Activated gamma-delta T cell treated with anti-CD3 and anti-CD28 coated beads, Interleukin-2, amount 50 U/mL, for 16 hours (primary cell): ENCODE results near the gene PPFIA2.

ENCODE experiments used
- DNase-seq: peaks from one replicate; pipeline ENCODE4 v3.0.0-alpha.2; 2020; ENCODE audit warnings: low read depth

Gene PPFIA2

GRCh38 chr12:81546811-81547210, 212.3 kb downstream of the PPFIA2 start:
- DNase-seq, result no peak

- no peak for DNase-seq
Observed at GRCh38 chr12:81543621-81544139, 215.5 kb downstream of the PPFIA2 start.

GRCh38 chr12:81542065-81543010, 216.8 kb downstream of the PPFIA2 start:
- DNase-seq, result no peak

GRCh38 chr12:81541121-81541520, 218.0 kb downstream of the PPFIA2 start:
- no peak for DNase-seq

- DNase-seq, result no peak
Observed at GRCh38 chr12:81539279-81539678, 219.9 kb downstream of the PPFIA2 start.

GRCh38 chr12:81533054-81533453, 226.1 kb downstream of the PPFIA2 start:
- no peak for DNase-seq

- DNase-seq, result no peak
Observed at GRCh38 chr12:81530352-81530751, 228.8 kb downstream of the PPFIA2 start.

GRCh38 chr12:81520064-81520945, 238.8 kb downstream of the PPFIA2 start:
- no peak for DNase-seq

GRCh38 chr12:81518638-81519037, 240.5 kb downstream of the PPFIA2 start:
- DNase-seq, result no peak

GRCh38 chr12:81517296-81517695, 241.9 kb downstream of the PPFIA2 start:
- no peak for DNase-seq

- no peak for DNase-seq
Observed at GRCh38 chr12:81502912-81503695, 256.0 kb downstream of the PPFIA2 start.

GRCh38 chr12:81500788-81501187, 258.4 kb downstream of the PPFIA2 start:
- no peak for DNase-seq

GRCh38 chr12:81499809-81500208, 259.3 kb downstream of the PPFIA2 start:
- DNase-seq, result no peak

GRCh38 chr12:81492131-81492720, 266.9 kb downstream of the PPFIA2 start:
- no peak for DNase-seq

- no peak for DNase-seq
Observed at GRCh38 chr12:81472934-81473333, 286.2 kb downstream of the PPFIA2 start.

GRCh38 chr12:81470923-81471322, 288.2 kb downstream of the PPFIA2 start:
- no peak for DNase-seq

- no peak for DNase-seq
Observed at GRCh38 chr12:81468206-81468605, 290.9 kb downstream of the PPFIA2 start.

GRCh38 chr12:81465876-81466275, 293.3 kb downstream of the PPFIA2 start:
- DNase-seq, result no peak

- DNase-seq, result no peak
Observed at GRCh38 chr12:81465191-81465590, 294.0 kb downstream of the PPFIA2 start.

GRCh38 chr12:81461163-81461562, 298.0 kb downstream of the PPFIA2 start:
- DNase-seq, result no peak
